Suprapubic skin (tissue), 3 donors: ENCODE results near the gene LYRM4.

Experiments
- CTCF ChIP-seq, 2 donors: fragments of 200-600 bp in 1 of 2; fragments of 450-650 bp in 1 of 2; sonication (generic) in 1 of 2; IDR thresholded peaks; one replicate each; pipeline ENCODE4 v1.5.1; 2016 to 2019; ENCODE audit warnings: antibody characterized with exemption in 2 of 2, mild to moderate bottlenecking in 1 of 2, moderate library complexity in 1 of 2
- EP300 ChIP-seq: sonication (generic); formaldehyde crosslinking; IDR thresholded peaks from one replicate; pipeline ENCODE4 v1.6.1; 2017; ENCODE audit warnings: antibody characterized with exemption

- TF ChIP-seq CTCF (IDR thresholded peaks at IDR 0.05) (no peak), EP300 (no peak)
These were observed 30.7 kb downstream of the LYRM4 start for GRCh38 chr6:5230081-5230480.
